Right lung (tissue), 5 donors: ENCODE data around the gene ATP1B3. TPM values are rescaled to one million over a fixed set of nuclear protein-coding genes. Genes with fewer than 3 reads are reported as not detected.
"Not testable (repeated sequence)": the region's sequence is repeated elsewhere in the genome, so short reads cannot be mapped to it uniquely, and the experiment has no call there.

Experiments used
- DNase-seq, 2 donors: peaks; one replicate each; pipeline ENCODE4 v3.0.0-alpha.2; 2013
- polyA plus RNA-seq, 5 donors: library from polyadenylated mRNA; unstranded; fragments of 120-200 nt; gene quantifications; one replicate each; pipeline versions ENCODE4 v1.2.1 to v1.2.3, GENCODE V29; 2013; ENCODE audit warnings: inconsistent platforms in 1 of 5, low replicate concordance in 1 of 5; ENCODE audit not compliant: insufficient read length in 5 of 5, insufficient read depth in 1 of 5

The ATP1B3 gene
- polyA plus RNA-seq, 5 donors, result 99.9 to 139 (median 113) TPM

GRCh38 chr3:141858312-141858711 lies 18.1 kb upstream of the ATP1B3 start:
- no peak for DNase-seq

- DNase-seq, result no peak
These were observed 16.8 kb upstream of the ATP1B3 start for GRCh38 chr3:141859651-141860050.

- DNase-seq, result no peak
These were observed 16.3 kb upstream of the ATP1B3 start for GRCh38 chr3:141860086-141860669.

GRCh38 chr3:141860766-141861513 lies 15.5 kb upstream of the ATP1B3 start:
- DNase-seq, result no peak

GRCh38 chr3:141862279-141862816 lies 14.1 kb upstream of the ATP1B3 start:
- DNase-seq, result no peak

- DNase-seq, result no peak
These were observed 13.0 kb upstream of the ATP1B3 start for GRCh38 chr3:141863491-141863890.

- no peak for DNase-seq
These were observed 12.0 kb upstream of the ATP1B3 start for GRCh38 chr3:141864281-141864970.

- DNase-seq, result no peak
These were observed 11.3 kb upstream of the ATP1B3 start for GRCh38 chr3:141865101-141865500.

- no peak for DNase-seq
These were observed 6.3 kb upstream of the ATP1B3 start for GRCh38 chr3:141870091-141870687.

- peak; percentile 78 to 84 for DNase-seq
These were observed 1.0 kb upstream of the ATP1B3 start for GRCh38 chr3:141875374-141875892.

GRCh38 chr3:141875893-141876380 lies 506 bp upstream of the ATP1B3 start:
- peak in 1 of 2 donors; percentile 71 for DNase-seq

GRCh38 chr3:141876891-141877621 lies 613 bp downstream of the ATP1B3 start:
- DNase-seq, result peak; percentile 45 to 51

GRCh38 chr3:141877911-141878310 lies 1.5 kb downstream of the ATP1B3 start:
- no peak for DNase-seq

GRCh38 chr3:141878326-141878725 lies 1.9 kb downstream of the ATP1B3 start:
- no peak for DNase-seq

- DNase-seq, result no peak
These were observed 2.4 kb downstream of the ATP1B3 start for GRCh38 chr3:141878817-141879216.

- no peak for DNase-seq
These were observed 5.3 kb downstream of the ATP1B3 start for GRCh38 chr3:141881702-141882101.

- DNase-seq, result no peak
These were observed 10.6 kb downstream of the ATP1B3 start for GRCh38 chr3:141887051-141887450.

- DNase-seq, result not testable (repeated sequence)
These were observed 12.1 kb downstream of the ATP1B3 start for GRCh38 chr3:141888548-141888947.

- DNase-seq, result peak; percentile 42 to 52
These were observed 18.2 kb downstream of the ATP1B3 start for GRCh38 chr3:141894524-141895176.

GRCh38 chr3:141895731-141896130 lies 19.3 kb downstream of the ATP1B3 start:
- no peak for DNase-seq

GRCh38 chr3:141898908-141899307 lies 22.5 kb downstream of the ATP1B3 start:
- DNase-seq, result no peak
